Gastrocnemius medialis (tissue), 4 donors: ENCODE results near the gene EHMT2.

Experiments
- POLR2A ChIP-seq, 2 donors: fragments of 450-650 bp; IDR thresholded peaks; one replicate each; pipeline ENCODE4 v1.6.1; 2017; ENCODE audit warnings: antibody characterized with exemption in 2 of 2, mild to moderate bottlenecking in 2 of 2, moderate library complexity in 2 of 2
- TF ChIP-seq, protein P1 (sequence below), 5 experiments: fragments of 450-650 bp in 3 of 5; fragments of 200-600 bp in 2 of 5; sonication (generic) in 2 of 5; IDR thresholded peaks in 4 of 5; conservative IDR thresholded peaks in 1 of 5; 1 replicate in 4 of 5; 2 replicates in 1 of 5; pipeline ENCODE4 v1.5.1; 2016 to 2019; ENCODE audit warnings: antibody characterized with exemption in 5 of 5, mild to moderate bottlenecking in 3 of 5, moderate library complexity in 3 of 5

DNA sequence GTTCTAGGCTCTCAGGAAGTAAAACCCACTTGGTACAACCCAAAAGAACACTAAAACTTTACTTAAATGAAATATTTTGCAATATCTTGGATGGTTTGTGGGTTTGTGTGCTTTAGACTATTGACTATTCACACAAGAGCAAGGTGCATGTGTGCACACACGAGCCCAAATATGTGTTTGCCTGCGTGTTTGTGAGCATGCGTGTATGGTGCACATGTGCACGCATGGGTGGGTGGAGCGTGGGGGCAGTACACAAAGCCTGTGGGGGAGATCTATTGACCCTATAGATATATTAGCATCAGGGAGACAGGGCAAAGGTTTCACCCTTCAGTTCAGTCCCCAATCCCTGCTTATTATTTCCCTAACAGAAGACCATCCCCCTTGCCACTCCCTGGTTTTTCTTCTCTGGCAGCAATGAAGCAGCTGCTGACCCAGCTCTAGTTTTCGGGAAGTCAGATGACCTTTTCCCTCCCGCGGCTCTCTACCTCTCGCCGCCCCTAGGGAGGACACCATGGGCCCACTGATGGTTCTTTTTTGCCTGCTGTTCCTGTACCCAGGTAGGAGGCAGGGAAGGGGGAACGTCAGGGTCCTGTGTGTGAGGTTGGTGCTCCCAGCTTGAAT, 29.9 kb upstream of the EHMT2 start, which contains the start of gene C2:
- no peak for TF ChIP-seq POLR2A (IDR thresholded peaks at IDR 0.05)
- TF ChIP-seq, protein P1, sequence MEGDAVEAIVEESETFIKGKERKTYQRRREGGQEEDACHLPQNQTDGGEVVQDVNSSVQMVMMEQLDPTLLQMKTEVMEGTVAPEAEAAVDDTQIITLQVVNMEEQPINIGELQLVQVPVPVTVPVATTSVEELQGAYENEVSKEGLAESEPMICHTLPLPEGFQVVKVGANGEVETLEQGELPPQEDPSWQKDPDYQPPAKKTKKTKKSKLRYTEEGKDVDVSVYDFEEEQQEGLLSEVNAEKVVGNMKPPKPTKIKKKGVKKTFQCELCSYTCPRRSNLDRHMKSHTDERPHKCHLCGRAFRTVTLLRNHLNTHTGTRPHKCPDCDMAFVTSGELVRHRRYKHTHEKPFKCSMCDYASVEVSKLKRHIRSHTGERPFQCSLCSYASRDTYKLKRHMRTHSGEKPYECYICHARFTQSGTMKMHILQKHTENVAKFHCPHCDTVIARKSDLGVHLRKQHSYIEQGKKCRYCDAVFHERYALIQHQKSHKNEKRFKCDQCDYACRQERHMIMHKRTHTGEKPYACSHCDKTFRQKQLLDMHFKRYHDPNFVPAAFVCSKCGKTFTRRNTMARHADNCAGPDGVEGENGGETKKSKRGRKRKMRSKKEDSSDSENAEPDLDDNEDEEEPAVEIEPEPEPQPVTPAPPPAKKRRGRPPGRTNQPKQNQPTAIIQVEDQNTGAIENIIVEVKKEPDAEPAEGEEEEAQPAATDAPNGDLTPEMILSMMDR (IDR thresholded peaks at IDR 0.05 in 4 of 5, conservative IDR thresholded peaks at IDR 0.05 in 1 of 5): no peak
